HG03196 (cell line): ENCODE data around the gene MTG1.
"Not testable (repeated sequence)": the region's sequence is repeated elsewhere in the genome, so short reads cannot be mapped to it uniquely, and the experiment has no call there.

ENCODE experiments used
- ATAC-seq: cut with Tn5 transposase; IDR thresholded peaks from one replicate; pipeline ENCODE4 v1.9.1; 2021; ENCODE audit not compliant: unreplicated experiment

MTG1 gene

DNA sequence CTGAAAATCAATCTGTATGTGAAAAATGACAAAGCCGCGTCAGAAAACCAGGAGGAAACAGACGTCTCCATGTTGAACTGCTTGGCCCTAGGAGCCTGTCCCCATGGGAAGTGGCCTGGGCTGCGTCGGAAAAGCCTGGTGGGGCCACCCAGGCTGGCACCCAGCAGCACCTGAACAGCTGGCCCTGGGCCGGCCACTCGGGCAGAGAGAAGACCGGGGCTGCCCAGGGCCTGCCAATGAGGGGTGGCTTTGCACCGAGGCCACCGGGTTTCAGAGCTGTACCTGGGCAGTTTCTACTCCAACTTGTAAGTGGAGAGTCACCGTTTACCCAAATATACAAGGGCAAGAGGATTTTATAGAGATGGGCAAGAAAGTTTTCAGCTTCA is 35.0 kb upstream of the MTG1 start:
- no peak for ATAC-seq

DNA sequence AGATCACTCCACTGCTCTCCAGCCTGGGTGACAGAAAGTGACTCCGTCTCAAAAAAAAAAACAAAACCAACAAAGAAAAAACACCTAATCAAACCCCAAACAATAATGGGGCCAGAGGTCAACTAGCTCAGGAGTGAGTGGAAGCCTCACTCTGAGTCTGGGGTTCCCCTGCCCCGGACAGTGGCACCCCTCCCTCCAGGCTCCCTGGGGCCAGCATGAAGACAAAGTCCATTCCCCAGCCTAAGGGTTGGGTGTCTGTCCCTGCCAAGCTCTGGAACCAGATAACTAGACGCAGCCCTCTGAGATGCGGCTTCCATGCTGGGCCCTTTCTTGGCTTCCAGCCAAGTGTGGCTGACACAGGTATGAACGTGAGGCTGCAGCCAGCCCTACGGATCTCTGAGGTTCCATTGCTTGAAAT is 34.4 kb upstream of the MTG1 start:
- ATAC-seq: no peak

DNA sequence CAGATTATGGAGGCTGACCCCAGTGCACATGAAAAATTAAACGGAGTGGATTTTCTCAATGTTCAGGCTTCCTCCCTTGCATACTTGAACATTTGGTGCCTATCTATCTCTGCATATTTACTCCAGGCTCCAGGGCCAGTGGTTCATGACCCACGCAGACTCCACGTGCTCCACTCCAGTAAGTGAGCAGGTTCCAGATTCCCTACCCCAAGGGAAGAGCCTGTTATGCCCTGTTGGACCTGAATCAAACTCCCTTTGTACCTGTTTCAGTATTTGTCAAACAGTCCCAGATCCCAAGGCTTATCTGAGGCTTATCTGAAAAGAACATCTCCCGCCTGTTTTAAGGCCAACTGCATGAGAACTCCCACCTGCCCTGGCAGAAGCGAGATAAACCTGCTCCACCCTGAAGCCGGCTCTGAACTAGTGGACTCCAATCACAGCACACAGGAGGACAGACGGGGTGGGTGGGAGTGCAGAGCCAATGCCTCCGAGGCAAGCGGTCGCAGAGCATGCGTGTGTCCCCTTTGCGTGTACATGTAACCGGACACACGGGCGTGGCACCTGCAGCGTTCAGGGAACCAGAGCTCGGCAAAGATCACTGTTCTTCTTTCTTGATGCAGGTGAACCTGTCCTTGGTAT is 33.9 kb upstream of the MTG1 start:
- no peak for ATAC-seq

DNA sequence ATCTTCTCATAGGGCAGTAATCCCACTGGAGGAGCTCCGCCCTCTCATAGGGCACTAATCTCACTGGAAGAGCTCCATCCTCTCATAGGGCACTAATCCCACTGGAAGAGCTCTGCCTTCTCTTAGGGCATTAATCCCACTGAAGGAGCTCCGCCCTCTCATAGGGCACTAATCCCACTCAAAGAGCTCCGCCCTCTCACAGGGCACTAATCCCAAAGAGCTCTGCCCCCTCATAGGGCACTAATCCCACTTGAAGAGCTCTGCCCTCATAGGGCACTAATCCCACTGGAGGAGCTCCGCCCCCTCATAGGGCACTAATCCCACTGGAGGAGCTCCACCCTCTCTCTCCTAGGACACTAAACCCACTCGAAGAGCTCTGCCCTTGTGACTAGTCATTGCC is 32.7 kb upstream of the MTG1 start:
- ATAC-seq: no peak

DNA sequence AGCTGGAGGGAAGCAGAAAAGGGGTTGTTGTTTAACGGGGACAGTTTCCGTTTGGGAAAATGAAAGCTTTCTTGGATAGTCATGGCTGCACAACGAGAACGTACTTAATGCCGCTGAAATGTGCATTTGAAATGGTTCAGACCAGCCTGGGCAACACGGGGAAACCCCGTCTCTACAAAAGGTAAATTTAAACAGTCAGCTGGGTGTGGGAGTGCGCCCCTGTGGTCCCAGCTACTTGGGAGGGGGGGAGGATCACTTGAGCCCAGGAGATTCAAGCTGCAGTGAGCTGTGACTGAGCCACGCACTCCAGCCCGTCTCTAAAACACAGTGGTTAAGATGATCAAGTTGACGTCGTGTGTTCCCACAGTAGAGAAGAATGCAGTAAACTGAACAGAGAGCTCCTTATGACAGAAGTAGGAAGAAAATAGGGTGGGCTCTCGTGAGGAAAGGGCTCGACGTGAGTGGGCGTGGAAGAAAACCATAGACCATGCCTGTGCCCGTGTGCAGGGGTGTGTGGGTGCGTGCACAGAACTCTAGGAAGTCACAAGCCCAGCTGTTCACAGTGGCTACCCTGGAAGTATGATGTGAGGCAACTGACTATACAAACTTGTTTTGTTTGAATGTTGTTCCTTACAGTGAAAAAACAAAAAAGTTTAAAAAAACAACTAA is 32.0 kb upstream of the MTG1 start:
- ATAC-seq: no peak

DNA sequence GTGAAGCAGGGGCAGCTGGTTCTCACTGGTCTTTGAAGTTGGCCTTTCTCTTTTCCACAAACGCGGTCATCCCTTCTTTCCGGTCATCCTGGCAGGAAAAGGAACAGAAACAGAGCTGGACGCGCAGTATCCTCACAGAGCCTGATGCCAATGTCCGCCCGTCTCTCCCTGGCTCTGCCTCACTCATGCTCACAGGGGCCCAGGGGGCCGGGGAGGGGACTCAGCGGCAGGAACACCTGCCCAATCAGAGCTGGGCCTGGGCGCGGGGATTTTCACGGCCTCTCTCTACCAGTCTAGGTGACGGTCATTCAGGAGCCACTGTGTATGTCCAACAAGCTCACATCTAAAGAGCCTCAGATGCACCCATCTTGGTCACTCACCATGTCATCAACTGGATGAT is 31.1 kb upstream of the MTG1 start:
- ATAC-seq: no peak

DNA sequence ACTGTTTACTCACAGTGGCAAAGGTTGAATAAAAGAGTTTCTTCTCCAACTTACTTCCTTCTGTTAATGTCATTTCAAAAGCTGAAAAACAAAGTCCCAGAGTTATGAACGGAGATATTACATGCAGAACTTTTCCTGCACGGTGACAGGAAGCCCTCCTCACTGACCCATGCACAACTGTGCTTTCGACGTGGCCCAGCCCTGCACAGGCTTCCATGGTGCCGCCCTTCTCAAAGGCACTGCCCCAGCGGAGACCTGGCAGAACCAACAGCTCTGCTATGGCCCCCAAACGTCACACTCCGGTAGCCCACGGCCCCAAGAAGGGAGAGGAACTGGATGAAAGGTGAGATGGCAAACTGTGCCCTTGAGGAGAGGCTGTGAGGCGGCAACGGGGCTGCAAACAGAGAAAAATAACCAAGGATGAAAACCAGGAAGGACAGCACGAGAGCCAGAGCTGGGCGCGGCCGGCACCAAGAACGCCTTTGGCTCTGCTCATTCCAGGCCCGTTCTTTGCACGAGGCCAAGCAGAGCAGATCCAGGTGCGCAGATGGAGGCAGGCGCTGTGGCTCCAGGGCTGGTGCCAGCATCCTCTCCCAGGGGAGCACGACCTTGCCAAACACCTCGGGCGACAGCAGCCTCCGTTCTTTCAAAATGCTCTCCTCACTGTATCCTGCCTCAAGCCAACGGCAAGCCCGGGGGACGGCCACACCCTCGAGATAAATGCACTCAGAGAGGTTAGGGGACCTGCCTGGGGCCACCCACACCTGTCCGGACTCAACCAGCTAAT is 29.1 kb upstream of the MTG1 start:
- no peak for ATAC-seq

DNA sequence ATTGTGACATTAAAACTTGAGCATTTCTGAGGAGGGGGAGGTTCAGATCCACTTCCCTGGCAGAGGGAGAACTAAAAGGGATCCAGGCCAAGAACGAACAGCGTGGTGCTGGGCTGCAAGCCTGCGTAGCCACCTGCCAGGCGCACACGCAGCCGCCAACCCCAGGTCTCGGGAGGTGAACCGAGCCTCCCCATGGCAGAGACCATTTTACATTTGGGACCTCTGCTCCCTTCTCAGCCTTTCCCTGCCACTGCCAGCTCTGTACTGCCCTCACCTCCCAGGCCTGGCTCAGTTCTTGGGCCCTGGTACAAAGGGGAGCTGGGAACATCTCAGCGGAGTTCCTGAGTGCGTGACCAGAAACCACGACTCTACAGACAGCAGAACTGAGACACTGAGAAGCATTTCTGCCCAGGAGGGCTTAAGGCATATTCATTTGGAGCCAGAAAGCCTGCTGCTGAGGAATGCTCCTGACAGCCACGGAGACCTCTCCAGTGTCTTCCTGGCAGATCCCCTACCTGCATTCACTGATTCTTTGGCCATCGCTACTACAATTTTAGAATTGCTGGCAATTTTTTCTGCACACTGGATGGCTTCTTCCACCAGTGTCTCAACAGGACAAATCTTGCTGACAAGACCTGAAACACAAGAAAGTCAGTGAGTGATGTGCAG is 28.4 kb upstream of the MTG1 start:
- no peak for ATAC-seq

DNA sequence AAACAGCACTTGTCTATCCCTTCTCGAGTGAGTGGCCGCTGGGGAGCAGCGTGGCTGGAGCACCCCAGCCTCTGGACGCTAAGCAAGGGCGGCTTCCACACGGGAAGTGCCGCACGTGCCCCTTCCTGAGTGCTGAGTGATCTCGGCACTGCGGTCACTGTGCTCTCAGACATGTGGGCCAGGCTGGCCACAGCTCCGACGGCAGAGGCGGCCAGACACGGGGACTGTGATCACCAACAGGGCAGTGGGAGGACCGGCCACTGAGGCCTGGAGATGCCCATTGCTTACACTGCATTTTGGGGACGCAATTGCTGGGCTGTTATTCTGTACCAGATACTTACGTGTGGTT is 27.9 kb upstream of the MTG1 start:
- no peak for ATAC-seq

DNA sequence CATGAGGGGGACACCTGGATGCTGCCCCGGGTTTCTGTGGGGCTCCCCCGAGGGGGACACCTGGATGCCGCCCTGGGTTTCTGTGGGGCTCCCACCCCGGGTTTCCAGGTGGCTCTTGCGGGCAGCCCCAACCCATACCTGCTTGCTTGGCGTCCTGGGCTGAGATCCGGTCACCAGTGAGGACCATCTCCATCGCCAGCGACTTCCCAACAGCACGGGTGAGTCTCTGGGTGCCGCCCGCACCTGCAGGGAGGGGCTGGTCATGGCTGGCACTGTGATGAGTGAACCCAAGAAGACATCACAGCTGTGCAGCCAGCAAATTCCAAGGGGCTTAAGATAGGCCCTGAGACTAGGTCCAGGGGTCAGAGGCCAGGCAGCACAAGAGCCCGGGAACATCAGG is 27.2 kb upstream of the MTG1 start:
- no peak for ATAC-seq

DNA sequence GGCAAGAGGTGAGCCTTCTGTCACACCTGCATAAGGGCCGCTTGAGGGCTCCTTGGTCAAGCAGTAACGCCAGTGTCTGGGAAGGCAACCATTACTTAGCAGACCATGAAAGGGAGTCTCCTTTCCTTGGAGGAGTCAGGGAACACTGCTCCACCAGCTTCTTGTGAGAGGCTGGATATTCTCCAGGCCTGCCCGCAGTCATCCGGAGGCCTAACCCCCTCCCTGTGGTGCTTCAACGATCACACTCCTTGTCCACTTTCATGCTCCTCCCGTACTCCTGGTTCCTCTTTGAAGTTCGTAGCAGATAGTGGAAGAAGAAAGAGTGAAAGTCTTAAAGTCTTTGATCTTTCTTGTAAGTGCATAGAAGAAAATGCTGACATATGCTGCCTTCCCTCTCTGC is 26.5 kb upstream of the MTG1 start:
- not testable (repeated sequence) for ATAC-seq

DNA sequence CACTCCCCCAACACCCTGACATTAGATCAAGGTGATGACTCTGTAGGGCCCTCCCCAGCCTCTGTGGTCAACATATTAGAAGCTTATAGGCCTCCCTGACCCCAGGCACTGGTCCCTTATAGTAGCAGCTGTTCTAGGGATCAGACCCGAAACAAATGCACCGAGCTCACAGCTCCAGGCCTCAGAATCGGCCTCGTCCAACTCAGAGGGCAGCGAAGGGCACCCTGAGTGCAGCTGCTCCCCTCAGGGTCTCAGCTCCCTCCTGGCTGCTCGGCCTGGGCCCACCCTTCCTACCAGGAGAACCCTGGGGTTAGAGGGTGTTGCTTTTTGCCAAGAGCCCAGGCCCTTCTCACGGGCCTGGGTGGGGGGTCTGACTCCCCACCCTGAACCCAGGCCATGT is 25.8 kb upstream of the MTG1 start:
- no peak for ATAC-seq

DNA sequence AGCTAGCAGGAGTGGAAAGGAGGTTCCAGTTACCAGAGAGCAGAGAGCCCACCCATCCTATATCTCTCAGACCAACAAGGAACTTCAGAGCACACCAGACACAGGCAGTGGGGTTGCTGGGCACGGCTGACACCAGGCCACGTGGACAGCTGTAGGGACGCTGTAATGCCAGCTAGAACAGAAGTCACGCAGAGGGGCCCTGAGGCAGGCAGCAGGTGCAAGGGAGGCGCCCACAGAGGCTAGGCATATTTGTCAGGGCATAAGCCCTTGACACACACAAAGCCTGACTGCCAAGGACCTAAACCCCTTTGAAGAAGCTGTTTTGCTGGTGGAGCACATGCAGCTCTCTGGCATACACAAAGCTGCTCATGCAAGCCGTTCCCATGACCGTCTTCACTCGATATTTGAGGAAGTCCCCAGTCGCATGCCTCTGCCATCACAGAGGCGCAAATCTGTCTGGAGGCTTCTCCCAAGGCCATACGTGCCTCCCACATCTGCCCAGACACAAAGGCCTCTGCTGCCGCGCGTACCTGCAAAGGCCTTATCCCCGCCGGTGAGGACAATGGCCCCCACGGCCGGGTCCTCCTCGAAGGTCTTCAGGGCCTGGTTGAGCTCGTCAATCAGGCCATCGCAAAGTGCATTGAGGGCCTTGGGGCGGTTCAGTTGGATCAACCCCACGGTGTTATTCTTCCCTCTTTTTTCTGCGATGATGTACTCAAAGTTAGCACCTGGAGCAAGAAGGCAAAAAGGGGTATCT is 23.7 kb upstream of the MTG1 start:
- no peak for ATAC-seq

DNA sequence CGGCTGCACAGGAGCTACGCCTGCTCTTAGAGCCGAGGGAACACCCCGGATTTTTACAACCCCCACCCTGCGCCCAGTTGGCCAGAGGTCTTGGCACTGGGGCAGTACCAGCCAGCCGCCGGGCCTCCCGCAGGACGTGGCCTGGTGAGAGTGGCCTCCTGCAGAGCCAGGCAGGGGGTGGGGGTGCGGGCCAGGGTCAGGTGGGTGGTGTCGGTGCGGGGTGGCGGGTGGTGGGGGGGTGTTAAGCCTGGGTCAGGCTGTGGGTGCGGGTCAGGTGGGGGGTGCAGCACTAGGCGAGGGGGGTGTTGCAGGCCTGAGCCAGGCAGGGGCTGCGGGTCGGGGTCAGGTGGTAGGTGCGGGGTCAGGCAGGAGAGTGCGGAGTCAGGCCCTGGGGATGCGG is 21.4 kb upstream of the MTG1 start:
- ATAC-seq: no peak

DNA sequence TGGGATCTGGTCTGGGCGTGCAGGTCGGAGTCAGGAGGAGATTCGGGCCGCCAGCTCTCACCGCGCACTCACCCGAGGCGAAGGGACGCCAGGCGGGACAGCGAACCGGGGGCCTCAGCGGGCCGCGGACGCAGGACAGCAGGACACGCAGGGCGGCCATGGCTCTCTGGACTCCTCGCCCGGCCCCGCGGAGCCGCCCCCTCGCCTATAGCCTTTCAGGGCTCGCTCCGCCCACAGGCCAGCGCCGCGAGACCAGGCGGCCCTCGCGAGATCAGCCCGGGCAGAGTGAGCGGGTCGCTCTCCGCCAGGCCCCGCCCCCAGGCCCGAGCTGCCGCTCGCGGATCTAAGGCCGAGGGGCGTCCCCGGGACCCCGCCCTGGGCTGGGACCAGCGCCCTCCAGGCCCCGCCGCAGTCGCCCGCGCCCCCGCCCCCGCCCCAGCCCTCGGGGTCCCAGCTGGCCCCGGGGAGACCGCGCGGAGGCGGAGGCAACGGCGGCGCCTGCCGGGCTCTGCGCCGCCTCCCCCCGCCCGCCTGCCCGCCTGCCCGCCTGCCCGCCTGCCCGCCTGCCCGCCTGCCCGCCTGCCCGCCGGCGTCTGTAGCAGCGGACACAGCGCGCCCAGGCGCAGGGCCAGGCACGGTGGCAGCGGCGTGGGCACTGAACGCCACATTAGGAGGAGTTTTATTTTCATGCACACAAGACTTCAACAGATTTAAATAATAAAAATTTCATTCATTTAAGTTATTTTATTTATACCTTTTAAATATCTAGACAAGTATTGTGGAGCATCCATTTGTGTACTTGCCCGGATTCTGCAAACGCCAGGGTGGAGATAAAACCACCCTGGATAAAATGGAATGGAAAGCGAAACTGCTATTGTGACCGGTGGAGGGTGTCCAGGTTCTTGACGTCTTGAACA is 20.5 kb upstream of the MTG1 start, which contains the start of gene ECHS1:
Gene ECHS1 (minus strand): TSS at position 181 of the 917 bp plus-strand sequence. CDS start 21 bp downstream, at position 160.
- ATAC-seq: peak; percentile 93

DNA sequence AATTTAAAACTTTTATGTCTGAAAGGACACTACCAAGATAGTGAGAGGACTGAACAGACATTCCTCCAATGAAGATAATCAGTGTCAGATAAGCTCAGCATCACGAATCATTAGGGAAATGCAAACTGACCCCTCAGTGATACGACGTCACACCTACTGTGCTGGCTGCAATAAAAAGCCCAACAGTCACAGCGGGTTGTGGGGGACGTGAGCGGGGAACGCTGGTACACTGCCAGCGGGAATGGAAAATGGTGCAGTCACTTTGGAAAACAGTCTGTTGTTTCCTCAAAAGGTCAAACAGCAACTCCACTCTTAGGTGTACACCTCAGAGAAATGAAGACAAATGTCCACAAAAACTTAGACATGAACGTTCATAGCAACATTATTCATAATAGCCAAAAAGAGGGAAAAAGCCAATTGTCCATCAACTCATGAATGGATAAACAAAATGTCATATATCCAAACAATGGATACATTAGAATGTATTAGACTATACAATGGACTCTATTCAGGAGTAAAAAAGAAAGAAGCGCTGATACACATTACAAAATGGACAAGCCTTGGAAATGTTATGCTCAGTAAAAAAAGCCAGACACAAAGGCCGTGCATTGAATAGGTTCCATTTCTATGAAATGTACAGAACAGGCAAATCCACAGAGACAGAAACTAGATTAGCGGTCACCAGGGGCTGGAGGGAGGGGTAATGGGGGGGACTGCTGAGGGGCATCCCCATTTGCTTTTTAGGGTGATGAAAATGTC is 18.4 kb upstream of the MTG1 start:
- ATAC-seq: no peak

DNA sequence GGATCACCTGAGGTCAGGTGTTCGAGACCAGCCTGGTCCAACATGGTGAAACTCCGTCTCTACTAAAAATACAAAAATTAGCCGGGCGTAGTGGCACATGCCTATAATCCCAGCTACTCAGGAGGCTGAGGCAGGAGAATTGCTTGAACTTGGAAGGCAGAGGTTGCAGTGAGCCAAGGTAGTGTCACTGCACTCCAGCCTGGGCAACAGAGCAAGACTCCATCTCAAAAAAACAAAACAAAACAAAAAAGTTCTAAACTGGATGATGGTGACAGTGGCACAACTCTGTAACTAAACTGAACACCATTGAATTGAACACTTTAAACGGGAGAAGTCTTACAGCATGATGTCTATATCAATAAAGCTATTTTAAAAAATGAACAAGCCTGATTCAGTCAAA is 17.8 kb upstream of the MTG1 start:
- not testable (repeated sequence) for ATAC-seq

DNA sequence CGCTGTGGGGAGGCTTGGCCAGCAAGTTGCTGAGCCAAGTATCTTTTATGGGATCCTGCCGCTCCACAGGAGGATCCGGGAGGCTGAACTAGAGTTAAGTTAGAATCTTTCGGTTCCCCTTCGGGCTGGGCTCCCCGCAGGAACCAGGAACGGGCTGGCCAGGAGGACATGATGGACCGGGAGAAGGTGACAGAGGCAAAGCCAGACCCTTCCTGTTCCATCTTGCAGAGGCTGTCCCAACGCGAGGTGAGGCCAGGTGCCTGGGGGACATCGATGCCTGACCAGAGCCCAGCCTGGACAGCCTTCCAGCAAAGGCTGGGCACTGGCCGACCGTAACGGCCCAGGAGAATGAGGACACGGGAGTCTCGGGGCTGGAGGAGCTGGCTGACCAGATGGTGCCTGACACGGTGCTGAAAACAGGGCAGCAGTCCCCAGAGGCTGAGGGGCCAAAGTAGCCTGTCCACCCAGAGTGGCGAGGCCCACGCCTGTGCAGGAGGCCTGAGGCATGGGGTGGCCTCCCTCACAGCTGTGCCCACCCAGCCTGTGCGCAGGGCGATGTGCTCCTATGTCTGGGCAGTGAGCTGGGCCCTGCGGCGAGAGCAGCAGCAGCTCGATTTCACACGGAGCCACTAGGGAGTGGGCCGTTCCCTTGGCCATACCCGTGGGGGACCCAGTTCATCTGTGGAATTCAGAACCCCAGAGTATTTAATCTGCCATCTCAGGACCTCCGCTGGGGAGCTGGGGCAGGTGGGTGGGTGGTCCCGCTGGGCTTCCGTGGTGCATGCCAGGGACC is 16.7 kb upstream of the MTG1 start:
- ATAC-seq: no peak
